Gastrocnemius medialis (tissue), 4 donors: ENCODE data around the gene RSPH9. TPM values are rescaled to one million over a fixed set of nuclear protein-coding genes. Genes with fewer than 3 reads are reported as not detected.

Source experiments
- ATAC-seq, 2 donors: fragments of 150-250 bp; one replicate each; pipeline ENCODE4 v1.9.1; 2016
- DNase-seq, 2 donors: peaks; one replicate each; pipeline ENCODE4 v3.0.0-alpha.2; 2019
- H3K27ac ChIP-seq, 4 donors: fragments of 200-600 bp; sonication (generic); 1 replicate in 1 of 4; 2 replicates in 3 of 4; pipeline ENCODE4 v1.5.1; 2016 to 2018; ENCODE audit warnings: mild to moderate bottlenecking in 2 of 4, moderate library complexity in 1 of 4
- H3K27me3 ChIP-seq, 3 donors: fragments of 200-600 bp; sonication (generic) in 2 of 3; 1 replicate in 1 of 3; 2 replicates in 2 of 3; pipeline versions ENCODE4 v1.5.1 to v1.6.0; 2016 to 2019; ENCODE audit warnings: mild to moderate bottlenecking in 1 of 3, moderate library complexity in 1 of 3
- H3K36me3 ChIP-seq, 2 donors: fragments of 200-600 bp; sonication (generic) in 1 of 2; one replicate each; pipeline ENCODE4 v1.5.1; 2017 to 2018
- H3K4me1 ChIP-seq, 2 donors: fragments of 200-600 bp; sonication (generic) in 1 of 2; one replicate each; pipeline ENCODE4 v1.5.1; 2016 to 2017; ENCODE audit warnings: mild to moderate bottlenecking in 2 of 2
- H3K4me3 ChIP-seq, 4 donors: fragments of 200-600 bp; sonication (generic) in 3 of 4; 1 replicate in 1 of 4; 2 replicates in 3 of 4; pipeline ENCODE4 v1.5.1; 2016 to 2019; ENCODE audit warnings: mild to moderate bottlenecking in 2 of 4
- H3K9me3 ChIP-seq, 3 donors: fragments of 200-600 bp; sonication (generic) in 2 of 3; 1 replicate in 1 of 3; 2 replicates in 2 of 3; pipeline ENCODE4 v1.5.1; 2016 to 2019
- CTCF ChIP-seq, 5 experiments: fragments of 450-650 bp in 3 of 5; fragments of 200-600 bp in 2 of 5; sonication (generic) in 2 of 5; IDR thresholded peaks in 4 of 5; conservative IDR thresholded peaks in 1 of 5; 1 replicate in 4 of 5; 2 replicates in 1 of 5; pipeline ENCODE4 v1.5.1; 2016 to 2019; ENCODE audit warnings: antibody characterized with exemption in 5 of 5, mild to moderate bottlenecking in 3 of 5, moderate library complexity in 3 of 5
- POLR2A ChIP-seq, 2 donors: fragments of 450-650 bp; IDR thresholded peaks; one replicate each; pipeline ENCODE4 v1.6.1; 2017; ENCODE audit warnings: antibody characterized with exemption in 2 of 2, mild to moderate bottlenecking in 2 of 2, moderate library complexity in 2 of 2
- in situ Hi-C, 4 donors: fragments of 200-750 bp; cut with MboI; loops; one replicate each; pipeline versions ENCODE4 v1.15.0 to v1.8.0; 2017; ENCODE audit warnings: low sequenced_read_pairs in 4 of 4
- intact Hi-C: fragments of 100-400 bp; cut with DNase I; formaldehyde crosslinking; loops from one replicate; pipeline ENCODE4 v1.15.1; 2023; ENCODE audit warnings: low total_unique reads
- total RNA-seq, 4 donors: library from RNA; depleted of rRNA; stranded (reverse); fragments of >200 nt; gene quantifications; one replicate each; pipeline versions ENCODE4 v1.1.0 to v1.2.3, GENCODE V29; 2016

RSPH9 gene
- total RNA-seq, 4 donors from 2014 or later = 0.09 TPM; not detected in 3

GRCh38 chr6:43713643-43714310 lies 68.9 kb downstream of the RSPH9 start:
- DNase-seq = no peak
- Histone ChIP-seq H3K9me3 (no peaks in the 10 kb centered on the region), H3K4me1 (peaks cover 7 to 21% of the 10 kb centered on the region in 2 donors), H3K27me3 (no peaks in the 10 kb centered on the region), H3K36me3 (no peaks in the 10 kb centered on the region), H3K4me3 (no peak overlapping the region), H3K27ac (no peak overlapping the region)
- intact Hi-C loops = no loop called here
- no peak for TF ChIP-seq CTCF (IDR thresholded peaks at IDR 0.05 in 4 of 5, conservative IDR thresholded peaks at IDR 0.05 in 1 of 5)
- no peak for TF ChIP-seq POLR2A (IDR thresholded peaks at IDR 0.05)
- no peak for ATAC-seq
- in situ Hi-C loops = no loop called here

GRCh38 chr6:43714311-43715055 lies 69.6 kb downstream of the RSPH9 start:
- in situ Hi-C loops = no loop called here
- ATAC-seq (peak in 1 of 2 donors; percentile 24), DNase-seq (peak in 1 of 2 donors; percentile 46)
- Histone ChIP-seq H3K4me1 (peaks cover 7 to 21% of the 10 kb centered on the region in 2 donors), H3K36me3 (no peaks in the 10 kb centered on the region), H3K27ac (no peak overlapping the region), H3K9me3 (no peaks in the 10 kb centered on the region), H3K27me3 (no peaks in the 10 kb centered on the region), H3K4me3 (no peak overlapping the region)
- intact Hi-C loops = no loop called here
- TF ChIP-seq POLR2A (IDR thresholded peaks at IDR 0.05) (no peak), CTCF (IDR thresholded peaks at IDR 0.05 in 4 of 5, conservative IDR thresholded peaks at IDR 0.05 in 1 of 5) (no peak)

- H3K27ac ChIP-seq = no peak overlapping the region
- H3K36me3 ChIP-seq = no peaks in the 10 kb centered on the region
- TF ChIP-seq POLR2A (IDR thresholded peaks at IDR 0.05) = no peak
- no peak for TF ChIP-seq CTCF (IDR thresholded peaks at IDR 0.05 in 4 of 5, conservative IDR thresholded peaks at IDR 0.05 in 1 of 5)
- H3K9me3 ChIP-seq = no peaks in the 10 kb centered on the region
- ATAC-seq (no peak), DNase-seq (no peak)
- in situ Hi-C loops (no loop called here), intact Hi-C loops (no loop called here)
- H3K27me3 ChIP-seq = no peaks in the 10 kb centered on the region
- H3K4me1 ChIP-seq = peaks cover 7 to 21% of the 10 kb centered on the region in 2 donors
- no peak overlapping the region for H3K4me3 ChIP-seq
These were observed 70.4 kb downstream of the RSPH9 start for GRCh38 chr6:43715056-43715788.

- no peak for ATAC-seq
- DNase-seq = no peak
- in situ Hi-C loops = no loop called here
These were observed 71.3 kb downstream of the RSPH9 start for GRCh38 chr6:43716099-43716498.

More at GRCh38 chr6:43716099-43716498, 71.3 kb downstream of the RSPH9 start:
- Histone ChIP-seq H3K4me3 (no peak overlapping the region), H3K27ac (peak overlapping the region in 3 of 4 donors; percentile 18 to 28 (median 19)), H3K4me1 (peaks cover 7 to 21% of the 10 kb centered on the region in 2 donors), H3K27me3 (no peaks in the 10 kb centered on the region), H3K36me3 (no peaks in the 10 kb centered on the region), H3K9me3 (no peaks in the 10 kb centered on the region)
- intact Hi-C loops = no loop called here
- TF ChIP-seq POLR2A (IDR thresholded peaks at IDR 0.05) = no peak
- no peak for TF ChIP-seq CTCF (IDR thresholded peaks at IDR 0.05 in 4 of 5, conservative IDR thresholded peaks at IDR 0.05 in 1 of 5)
